H1 (cell line): ENCODE measurements around the gene ZNRF3. TPM values are rescaled to one million over a fixed set of nuclear protein-coding genes. Genes with fewer than 3 reads are reported as not detected.
A peak's percentile ranks its signal among the peaks of the same experiment; 100 is the strongest.

ENCODE experiments used
- CTCF ChIA-PET: fragments of 300-600 bp; sonication (Branson Sonifier 250); formaldehyde crosslinking; loops from one replicate; lab custom pipeline; 2021; ENCODE audit not compliant: partially characterized antibody; lab: Charles Lee
- POLR2A ChIA-PET: fragments of 300-600 bp; sonication (Branson Sonifier 250); formaldehyde crosslinking; loops from one replicate; lab custom pipeline; 2021; ENCODE audit warnings: inconsistent platforms; ENCODE audit not compliant: partially characterized antibody; lab: Charles Lee
- DNase-seq, 2 experiments: peaks; one replicate each; pipeline versions ENCODE4 v3.0.0 to v3.0.0-alpha.2; 2010 to 2022; ENCODE audit warnings: low spot score in 2 of 2, low read depth in 1 of 2, mixed read lengths in 1 of 2
- FAIRE-seq: peaks from 2 replicates; lab custom pipeline; 2011; peaks lifted over from hg19 to GRCh38; lab: Jason Lieb, UNC
- H2AFZ ChIP-seq: 2 replicates; pipeline ENCODE4 v1.8.1; 2012; ENCODE audit warnings: low read length, inconsistent platforms
- H2AK5ac ChIP-seq: 2 replicates; pipeline ENCODE4 v1.6.1; 2013; ENCODE audit warnings: low read depth, low read length
- H2BK120ac ChIP-seq: replicated peaks from 2 replicates; pipeline ENCODE3; 2013; ENCODE audit warnings: low read depth, low read length, inconsistent platforms
- H2BK12ac ChIP-seq: 2 replicates; pipeline ENCODE4 v1.6.1; 2013; ENCODE audit warnings: low read depth, low read length
- H2BK15ac ChIP-seq: 2 replicates; pipeline ENCODE4 v1.6.1; 2013; ENCODE audit warnings: low read length
- H2BK20ac ChIP-seq: 2 replicates; pipeline ENCODE4 v1.6.1; 2013; ENCODE audit warnings: low read length
- H2BK5ac ChIP-seq: 2 replicates; pipeline ENCODE4 v1.6.1; 2013; ENCODE audit warnings: low read depth, low read length
- H3K14ac ChIP-seq: 2 replicates; pipeline ENCODE4 v1.6.1; 2013; ENCODE audit warnings: inconsistent platforms; ENCODE audit not compliant: insufficient read length
- H3K18ac ChIP-seq: 2 replicates; pipeline ENCODE4 v1.6.1; 2013; ENCODE audit warnings: low read length; ENCODE audit errors: extremely low read depth
- H3K23ac ChIP-seq: 2 replicates; pipeline ENCODE4 v1.6.1; 2013; ENCODE audit warnings: inconsistent platforms; ENCODE audit not compliant: insufficient read length
- H3K23me2 ChIP-seq: 2 replicates; pipeline ENCODE4 v1.6.1; 2013; ENCODE audit warnings: low read depth, low read length
- H3K27ac ChIP-seq: 2 replicates; pipeline ENCODE4 v1.6.1; 2011; ENCODE audit warnings: low read depth, low read length, inconsistent platforms
- H3K27me3 ChIP-seq, 4 experiments: replicated peaks in 1 of 4; 1 replicate in 1 of 4; 2 replicates in 3 of 4; pipeline versions ENCODE4 v1.6.1 to v1.8.1; 2011 to 2013; ENCODE audit warnings: low read length in 3 of 4, mild to moderate bottlenecking in 3 of 4, inconsistent platforms in 2 of 4, mixed read lengths in 2 of 4, moderate library complexity in 1 of 4; ENCODE audit not compliant: control insufficient read depth in 3 of 4, insufficient read depth in 3 of 4; ENCODE audit errors: extremely low read depth in 1 of 4
- H3K36me3 ChIP-seq, 4 experiments: 2 replicates each; pipeline versions ENCODE4 v1.6.1 to v1.8.1; 2011 to 2013; ENCODE audit warnings: mild to moderate bottlenecking in 4 of 4, low read length in 3 of 4, moderate library complexity in 2 of 4, control low read depth in 1 of 4, inconsistent platforms in 1 of 4; ENCODE audit not compliant: insufficient read depth in 4 of 4, control insufficient read depth in 2 of 4
- H3K4ac ChIP-seq: replicated peaks from 2 replicates; pipeline ENCODE3; 2013; ENCODE audit warnings: low read length, low read depth, mixed read lengths, inconsistent platforms; ENCODE audit not compliant: insufficient read length
- H3K4me1 ChIP-seq, 4 experiments: replicated peaks in 1 of 4; 1 replicate in 1 of 4; 2 replicates in 3 of 4; pipeline versions ENCODE4 v1.6.1 to v1.8.1; 2011 to 2013; ENCODE audit warnings: low read length in 3 of 4, inconsistent platforms in 2 of 4, mixed read lengths in 1 of 4; ENCODE audit not compliant: insufficient read depth in 4 of 4, control insufficient read depth in 3 of 4
- H3K4me2 ChIP-seq, 2 experiments: 2 replicates each; pipeline versions ENCODE4 v1.6.1 to v1.8.1; 2011 to 2013; ENCODE audit warnings: low read depth in 2 of 2, low read length in 2 of 2, control low read depth in 1 of 2, inconsistent platforms in 1 of 2, mild to moderate bottlenecking in 1 of 2; ENCODE audit not compliant: insufficient read depth in 1 of 2
- H3K4me3 ChIP-seq, 4 experiments: fragments of 200-600, 300-600 bp in 1 of 4; sonication (generic), shearing (Covaris generic), sonication (Bioruptor Twin) in 1 of 4; 2 replicates each; pipeline versions ENCODE4 v1.5.1 to v1.8.1; 2011 to 2016; ENCODE audit warnings: low read length in 4 of 4, low read depth in 3 of 4, control low read depth in 2 of 4, inconsistent platforms in 2 of 4, mild to moderate bottlenecking in 2 of 4, mixed read lengths in 1 of 4, moderate library complexity in 1 of 4; ENCODE audit not compliant: insufficient read depth in 2 of 4; ENCODE audit errors: extremely low read depth in 1 of 4
- H3K56ac ChIP-seq: replicated peaks from 2 replicates; pipeline ENCODE3; 2013; ENCODE audit warnings: low read depth, mild to moderate bottlenecking, mixed read lengths, low read length, inconsistent platforms; ENCODE audit not compliant: insufficient read length
- H3K79me1 ChIP-seq: 2 replicates; pipeline ENCODE4 v1.6.1; 2013; ENCODE audit warnings: low read depth, low read length, control low read depth
- H3K79me2 ChIP-seq, 2 experiments: 2 replicates each; pipeline versions ENCODE4 v1.6.1 to v1.8.1; 2012 to 2013; ENCODE audit warnings: low read length in 2 of 2, mild to moderate bottlenecking in 2 of 2, inconsistent platforms in 1 of 2; ENCODE audit not compliant: insufficient read depth in 2 of 2, control insufficient read depth in 1 of 2
- H3K9ac ChIP-seq, 4 experiments: replicated peaks in 1 of 4; 1 replicate in 1 of 4; 2 replicates in 3 of 4; pipeline versions ENCODE4 v1.6.1 to v1.8.1; 2011 to 2013; ENCODE audit warnings: low read depth in 3 of 4, low read length in 3 of 4, control low read depth in 2 of 4, mild to moderate bottlenecking in 2 of 4, moderate library complexity in 2 of 4, inconsistent platforms in 1 of 4; ENCODE audit errors: extremely low read depth in 1 of 4
- H3K9me3 ChIP-seq, 2 experiments: 2 replicates each; pipeline versions ENCODE4 v1.6.1 to v1.8.1; 2012 to 2013; ENCODE audit warnings: mild to moderate bottlenecking in 2 of 2, moderate library complexity in 2 of 2, control low read depth in 1 of 2, inconsistent platforms in 1 of 2, low read depth in 1 of 2, low read length in 1 of 2, mixed read lengths in 1 of 2; ENCODE audit not compliant: insufficient read depth in 2 of 2
- H4K20me1 ChIP-seq, 2 experiments: replicated peaks in 1 of 2; 2 replicates each; pipeline versions ENCODE3 to v1.8.1; 2011 to 2013; ENCODE audit warnings: inconsistent platforms in 2 of 2, low read length in 2 of 2, mild to moderate bottlenecking in 1 of 2; ENCODE audit not compliant: insufficient read depth in 2 of 2, control insufficient read depth in 1 of 2
- H4K5ac ChIP-seq: 2 replicates; pipeline ENCODE4 v1.6.1; 2013; ENCODE audit warnings: low read length, low read depth, mixed read lengths, inconsistent platforms; ENCODE audit not compliant: insufficient read length
- H4K8ac ChIP-seq: 2 replicates; pipeline ENCODE4 v1.8.0; 2013; ENCODE audit warnings: mild to moderate bottlenecking, moderate library complexity, low read length, inconsistent platforms; ENCODE audit not compliant: insufficient read depth; ENCODE audit errors: extremely low read depth
- H4K91ac ChIP-seq: replicated peaks from 2 replicates; pipeline ENCODE3; 2013; ENCODE audit warnings: low read length, mixed read lengths, inconsistent platforms; ENCODE audit not compliant: insufficient read length
- CBX8 ChIP-seq: fragments of 300-800, 300-1000 bp; sonication (generic); IDR thresholded peaks from 2 replicates; pipeline ENCODE4 v1.7.1; 2016; ENCODE audit warnings: low read depth, low read length, borderline replicate concordance
- EP300 ChIP-seq, 2 experiments: IDR thresholded peaks; 1 replicate in 1 of 2; 2 replicates in 1 of 2; pipeline ENCODE4 v1.6.1; 2011 to 2012; ENCODE audit warnings: low read depth in 2 of 2, low read length in 2 of 2, mild to moderate bottlenecking in 2 of 2, borderline replicate concordance in 1 of 2, inconsistent platforms in 1 of 2, moderate library complexity in 1 of 2
- GABPA ChIP-seq: IDR thresholded peaks from 2 replicates; pipeline ENCODE4 v1.6.1; 2011; ENCODE audit warnings: mild to moderate bottlenecking, low read length, moderate library complexity, borderline replicate concordance; ENCODE audit not compliant: insufficient read depth
- HDAC6 ChIP-seq: IDR thresholded peaks from one replicate; pipeline ENCODE4 v1.7.1; 2012; ENCODE audit warnings: low read depth, mild to moderate bottlenecking, inconsistent platforms, low read length, moderate library complexity
- MAFK ChIP-seq: IDR thresholded peaks from 2 replicates; pipeline ENCODE4 v1.6.1; 2012; ENCODE audit warnings: low read depth, mild to moderate bottlenecking, improper control_type of control experiment, low read length
- POU5F1 ChIP-seq: IDR thresholded peaks from 2 replicates; pipeline ENCODE4 v1.6.1; 2011; ENCODE audit warnings: low read depth, mild to moderate bottlenecking, low read length, moderate library complexity
- SP2 ChIP-seq: IDR thresholded peaks from 2 replicates; pipeline ENCODE4 v1.6.1; 2012; ENCODE audit warnings: mild to moderate bottlenecking, low read length, inconsistent platforms
- WGBS, 2 experiments: shearing (Covaris generic) in 1 of 2; methylation state at CpG; one replicate each; pipeline versions ENCODE4 v1.1.6 to v1.1.7; 2013 to 2015; ENCODE audit warnings: low lambda C conversion rate in 2 of 2, mixed read lengths in 2 of 2, inconsistent platforms in 1 of 2, low coverage in 1 of 2, missing lambda C conversion rate in 1 of 2; ENCODE audit not compliant: insufficient replicate concordance in 2 of 2, insufficient coverage in 1 of 2, insufficient read length in 1 of 2; ENCODE audit errors: extremely low coverage in 1 of 2, missing lambda C conversion rate in 1 of 2; 5-methylcytosine and 5-hydroxymethylcytosine counted together
- polyA plus RNA-seq, 7 experiments: library from polyadenylated mRNA; depleted of rRNA in 3 of 7; stranded (reverse) in 5 of 7; unstranded in 2 of 7; fragments of >200 nt in 5 of 7; fragments of 200-250 nt in 2 of 7; gene quantifications; 1 replicate in 5 of 7; 2 replicates in 1 of 7; 4 replicates in 1 of 7; pipeline versions ENCODE4 v1.2.1 to v1.2.3, GENCODE V29; 2011 to 2013; ENCODE audit warnings: missing spikeins in 2 of 7, mixed read lengths in 2 of 7
- total RNA-seq: library from RNA; stranded (reverse); fragmentation: NEBNext Ultra II Directional; extraction: Animal tissue kit (Norgen Biotek cat#: 25700); gene quantifications from 2 replicates; pipeline ENCODE4 v1.2.1, GENCODE V29; 2021
- TF ChIP-seq, protein P1 (sequence below): IDR thresholded peaks from 2 replicates; pipeline ENCODE4 v1.6.1; 2011; ENCODE audit warnings: low read depth, mild to moderate bottlenecking, low read length; ENCODE audit not compliant: insufficient read depth

Gene ZNRF3
- total and polyA plus RNA-seq, 2 of the 8 experiments (the other 6 are each of a cell fraction or from before 2014, with no cell fraction given) = 14.1 to 21.7 TPM

- FAIRE-seq = no peak
- no peak overlapping the region for H3K23ac ChIP-seq
- no peak overlapping the region for H3K14ac ChIP-seq
- ChIA-PET CTCF (interaction anchor here (0.7 to 1.2 kb wide), 4 partner anchors 9 to 640 kb away, joined by 3 read pairs; no protein-coding TSS in a partner anchor), POLR2A (interaction anchor here (0.9 kb wide), 1 partner anchor 10 kb away, joined by 3 read pairs; no protein-coding TSS in a partner anchor)
- no peak overlapping the region for H2BK20ac ChIP-seq
- H3K27me3 ChIP-seq = no peaks in the 10 kb centered on the region
- no peaks in the 10 kb centered on the region for H3K23me2 ChIP-seq
- no peak overlapping the region for H2AFZ ChIP-seq
- no peak overlapping the region for H3K4ac ChIP-seq
- H3K56ac ChIP-seq = no peak overlapping the region
- H2BK120ac ChIP-seq = no peak overlapping the region
- 0 out of 2 replicates have a peak overlapping the region, but pooled peaks have one; percentile 5 for H2BK5ac ChIP-seq
- H3K4me1 ChIP-seq = peaks cover 13 to 25% (median 20%) of the 10 kb centered on the region in 4 experiments
- no peak overlapping the region for H2BK15ac ChIP-seq
- H3K9ac ChIP-seq = no peak overlapping the region
- H3K79me2 ChIP-seq = peaks cover 8 to 92% of the 10 kb centered on the region in 2 experiments
- DNase-seq = no peak
- H3K4me3 ChIP-seq = no peak overlapping the region
- no peak overlapping the region for H2BK12ac ChIP-seq
- H4K8ac ChIP-seq = no peak overlapping the region
- H4K91ac ChIP-seq = no peak overlapping the region
- peaks cover 20% of the 10 kb centered on the region for H3K79me1 ChIP-seq
- H4K20me1 ChIP-seq = peaks cover 12 to 23% of the 10 kb centered on the region in 2 experiments
- H4K5ac ChIP-seq = no peak overlapping the region
- 65% methylated on average over 3 of the region's 3 CpGs; no CpG with 5 or more reads in 1 of the 2 experiments for WGBS, 2 experiments
- H3K18ac ChIP-seq = no peak overlapping the region
- no peak overlapping the region for H3K27ac ChIP-seq
- no peaks in the 10 kb centered on the region for H3K9me3 ChIP-seq
- H3K36me3 ChIP-seq = no peaks in the 10 kb centered on the region
- peak overlapping the region; percentile 54; the same call in 1 of the 2 replicates for H2AK5ac ChIP-seq
- H3K4me2 ChIP-seq = no peak overlapping the region
- TF ChIP-seq CBX8 (no peak), POU5F1 (no peak), SP2 (no peak), EP300 (IDR thresholded peaks at IDR 0.05; ENCODE audit: borderline replicate concordance in 1 of 2, low read depth in 2 of 2, low read length in 2 of 2) (no peak), GABPA (no peak), MAFK (no peak), HDAC6 (no peak)
- TF ChIP-seq, protein P1, sequence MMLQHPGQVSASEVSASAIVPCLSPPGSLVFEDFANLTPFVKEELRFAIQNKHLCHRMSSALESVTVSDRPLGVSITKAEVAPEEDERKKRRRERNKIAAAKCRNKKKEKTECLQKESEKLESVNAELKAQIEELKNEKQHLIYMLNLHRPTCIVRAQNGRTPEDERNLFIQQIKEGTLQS = no peak
Observed at GRCh38 chr22:28894807-28895206, 11.4 kb downstream of the ZNRF3 start.
